NCI-H82 treated with DMSO at 0.1 percent for 48 hours (cell line): Measurements from ENCODE around the gene FAM199X.

Experiments used
- DNase-seq: peaks from one replicate; lab custom pipeline; 2025; ENCODE audit not compliant: unreplicated experiment; lab: John Stamatoyannopoulos, UW

FAM199X gene

GRCh38 chrX:104165894-104166734 is at the start of gene FAM199X:
Gene FAM199X (plus strand): TSS chrX:104166453. CDS start chrX:104166786, 333 bp downstream.
- DNase-seq = peak; percentile 69

GRCh38 chrX:104117759-104118158 is 48.5 kb upstream of the FAM199X start:
- DNase-seq = no peak

GRCh38 chrX:104118765-104119164 is 47.5 kb upstream of the FAM199X start:
- no peak for DNase-seq

GRCh38 chrX:104122829-104123228 is 43.4 kb upstream of the FAM199X start:
- DNase-seq = no peak

- DNase-seq = no peak
Observed at GRCh38 chrX:104126856-104127255, 39.4 kb upstream of the FAM199X start.

GRCh38 chrX:104130808-104131207 is 35.4 kb upstream of the FAM199X start:
- no peak for DNase-seq

- DNase-seq = no peak
Observed at GRCh38 chrX:104134583-104135261, 31.5 kb upstream of the FAM199X start.

GRCh38 chrX:104135677-104136076 is 30.6 kb upstream of the FAM199X start:
- DNase-seq = no peak

GRCh38 chrX:104136241-104137019 is 29.8 kb upstream of the FAM199X start:
- peak; percentile 30 for DNase-seq

- DNase-seq = no peak
Observed at GRCh38 chrX:104137496-104137895, 28.8 kb upstream of the FAM199X start.

- DNase-seq = no peak
Observed at GRCh38 chrX:104141087-104141760, 25.0 kb upstream of the FAM199X start.

GRCh38 chrX:104151037-104151436 is 15.2 kb upstream of the FAM199X start:
- no peak for DNase-seq

- peak; percentile 89 for DNase-seq
Observed at GRCh38 chrX:104156630-104157529, 9.4 kb upstream of the FAM199X start, which contains the start of gene SLC25A53. Gene SLC25A53 (minus strand): TSS chrX:104157009. CDS start chrX:104105257, 51,752 bp downstream.

GRCh38 chrX:104166735-104167436 is 633 bp downstream of the FAM199X start:
- no peak for DNase-seq

- DNase-seq = no peak
Observed at GRCh38 chrX:104168127-104168526, 1.9 kb downstream of the FAM199X start.

GRCh38 chrX:104172121-104172520 is 5.9 kb downstream of the FAM199X start:
- no peak for DNase-seq

- DNase-seq = no peak
Observed at GRCh38 chrX:104172788-104173187, 6.5 kb downstream of the FAM199X start.

- DNase-seq = no peak
Observed at GRCh38 chrX:104173841-104174240, 7.6 kb downstream of the FAM199X start.

GRCh38 chrX:104183685-104184084 is 17.4 kb downstream of the FAM199X start:
- DNase-seq = no peak
